ENCODE measurements around the gene IER2. TPM values are rescaled to one million over a fixed set of nuclear protein-coding genes. Genes with fewer than 3 reads are reported as not detected.

Gene IER2
- total RNA-seq, 3 donors from 2014 or later (not counting 1 experiment from before 2014, with no cell fraction given) = 668 to 1,112 (median 949) TPM

GRCh38 chr19:13120817-13121216 is 29.4 kb upstream of the IER2 start:
- H3K27me3 Mint-ChIP-seq (ENCODE audit: low read depth in 2 of 2) = no peaks in the 10 kb centered on the region
- intact Hi-C loops (cut with micrococcal nuclease) = no loop called here
- Histone ChIP-seq H3K4me3 (ENCODE audit: low read length) (no peak overlapping the region), H3K27ac (ENCODE audit: low read length) (no peak overlapping the region), H3K4me1 (ENCODE audit: control insufficient read depth, insufficient read depth, low read length) (peaks cover 64% of the 10 kb centered on the region), H3K27me3 (ENCODE audit: control insufficient read depth, insufficient read depth, low read length) (no peaks in the 10 kb centered on the region), H3K9me3 (ENCODE audit: control insufficient read depth, insufficient read depth, low read length) (no peaks in the 10 kb centered on the region), H3K36me3 (ENCODE audit: control insufficient read depth, insufficient read depth, low read length) (no peaks in the 10 kb centered on the region)
- H3K9me3 Mint-ChIP-seq = no peaks in the 10 kb centered on the region
- peak overlapping the region; percentile 70 to 89 for H3K27ac Mint-ChIP-seq
- H3K36me3 Mint-ChIP-seq = no peaks in the 10 kb centered on the region
- peak overlapping the region; percentile 63 for H3K4me3 Mint-ChIP-seq
- H3K4me1 Mint-ChIP-seq = peaks cover 53 to 70% of the 10 kb centered on the region in 2 donors
- no peak for TF ChIP-seq CTCF (IDR thresholded peaks at IDR 0.05)
- 90% methylated on average over 10 of the region's 10 CpGs for WGBS (ENCODE audit: insufficient coverage)
- ATAC-seq (no peak), DNase-seq (no peak)

- intact Hi-C loops (cut with micrococcal nuclease) = no loop called here
- Mint-ChIP-seq H3K36me3 (no peaks in the 10 kb centered on the region), H3K4me1 (peaks cover 48 to 64% of the 10 kb centered on the region in 2 donors), H3K27ac (peak overlapping the region; percentile 87 to 89), H3K9me3 (no peaks in the 10 kb centered on the region), H3K27me3 (ENCODE audit: low read depth in 2 of 2) (no peaks in the 10 kb centered on the region), H3K4me3 (peak overlapping the region; percentile 66)
- H3K9me3 ChIP-seq (ENCODE audit: control insufficient read depth, insufficient read depth, low read length) = no peaks in the 10 kb centered on the region
- no peak for TF ChIP-seq CTCF (IDR thresholded peaks at IDR 0.05)
- H3K36me3 ChIP-seq (ENCODE audit: control insufficient read depth, insufficient read depth, low read length) = peaks cover 5% of the 10 kb centered on the region
- peak overlapping the region; percentile 63 for H3K27ac ChIP-seq (ENCODE audit: low read length)
- no peaks in the 10 kb centered on the region for H3K27me3 ChIP-seq (ENCODE audit: control insufficient read depth, insufficient read depth, low read length)
- 42% methylated on average over 18 of the region's 18 CpGs for WGBS (ENCODE audit: insufficient coverage)
- H3K4me3 ChIP-seq (ENCODE audit: low read length) = no peak overlapping the region
- DNase-seq (peak; percentile 47 to 48), ATAC-seq (peak; percentile 39 to 50 (median 47))
- peaks cover 57% of the 10 kb centered on the region for H3K4me1 ChIP-seq (ENCODE audit: control insufficient read depth, insufficient read depth, low read length)
Measured at GRCh38 chr19:13121551-13122274, 28.5 kb upstream of the IER2 start.

- Histone ChIP-seq H3K4me1 (ENCODE audit: control insufficient read depth, insufficient read depth, low read length) (peaks cover 52% of the 10 kb centered on the region), H3K36me3 (ENCODE audit: control insufficient read depth, insufficient read depth, low read length) (peaks cover 5% of the 10 kb centered on the region), H3K9me3 (ENCODE audit: control insufficient read depth, insufficient read depth, low read length) (no peaks in the 10 kb centered on the region), H3K4me3 (ENCODE audit: low read length) (no peak overlapping the region), H3K27ac (ENCODE audit: low read length) (peak overlapping the region; percentile 63), H3K27me3 (ENCODE audit: control insufficient read depth, insufficient read depth, low read length) (no peaks in the 10 kb centered on the region)
- Mint-ChIP-seq H3K27ac (peak overlapping the region; percentile 87 to 89), H3K36me3 (no peaks in the 10 kb centered on the region), H3K27me3 (ENCODE audit: low read depth in 2 of 2) (no peaks in the 10 kb centered on the region), H3K4me1 (peaks cover 42 to 58% of the 10 kb centered on the region in 2 donors), H3K9me3 (no peaks in the 10 kb centered on the region), H3K4me3 (peak overlapping the region; percentile 66)
- ATAC-seq = peak; percentile 38 to 60 (median 51)
- peak; percentile 55 to 60 for DNase-seq
- intact Hi-C loops (cut with micrococcal nuclease) = no loop called here
- 44% methylated on average over 12 of the region's 13 CpGs for WGBS (ENCODE audit: insufficient coverage)
- no peak for TF ChIP-seq CTCF (IDR thresholded peaks at IDR 0.05)
Measured at GRCh38 chr19:13122275-13122878, 27.8 kb upstream of the IER2 start.
